Measurements from ENCODE around the gene RPN2.

GRCh38 chr20:37243937-37244571 lies 64.9 kb downstream of the RPN2 start:
- TF ChIP-seq, protein P1, sequence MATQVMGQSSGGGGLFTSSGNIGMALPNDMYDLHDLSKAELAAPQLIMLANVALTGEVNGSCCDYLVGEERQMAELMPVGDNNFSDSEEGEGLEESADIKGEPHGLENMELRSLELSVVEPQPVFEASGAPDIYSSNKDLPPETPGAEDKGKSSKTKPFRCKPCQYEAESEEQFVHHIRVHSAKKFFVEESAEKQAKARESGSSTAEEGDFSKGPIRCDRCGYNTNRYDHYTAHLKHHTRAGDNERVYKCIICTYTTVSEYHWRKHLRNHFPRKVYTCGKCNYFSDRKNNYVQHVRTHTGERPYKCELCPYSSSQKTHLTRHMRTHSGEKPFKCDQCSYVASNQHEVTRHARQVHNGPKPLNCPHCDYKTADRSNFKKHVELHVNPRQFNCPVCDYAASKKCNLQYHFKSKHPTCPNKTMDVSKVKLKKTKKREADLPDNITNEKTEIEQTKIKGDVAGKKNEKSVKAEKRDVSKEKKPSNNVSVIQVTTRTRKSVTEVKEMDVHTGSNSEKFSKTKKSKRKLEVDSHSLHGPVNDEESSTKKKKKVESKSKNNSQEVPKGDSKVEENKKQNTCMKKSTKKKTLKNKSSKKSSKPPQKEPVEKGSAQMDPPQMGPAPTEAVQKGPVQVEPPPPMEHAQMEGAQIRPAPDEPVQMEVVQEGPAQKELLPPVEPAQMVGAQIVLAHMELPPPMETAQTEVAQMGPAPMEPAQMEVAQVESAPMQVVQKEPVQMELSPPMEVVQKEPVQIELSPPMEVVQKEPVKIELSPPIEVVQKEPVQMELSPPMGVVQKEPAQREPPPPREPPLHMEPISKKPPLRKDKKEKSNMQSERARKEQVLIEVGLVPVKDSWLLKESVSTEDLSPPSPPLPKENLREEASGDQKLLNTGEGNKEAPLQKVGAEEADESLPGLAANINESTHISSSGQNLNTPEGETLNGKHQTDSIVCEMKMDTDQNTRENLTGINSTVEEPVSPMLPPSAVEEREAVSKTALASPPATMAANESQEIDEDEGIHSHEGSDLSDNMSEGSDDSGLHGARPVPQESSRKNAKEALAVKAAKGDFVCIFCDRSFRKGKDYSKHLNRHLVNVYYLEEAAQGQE (IDR thresholded peaks at IDR 0.05; ENCODE audit: borderline replicate concordance) = no peak
- TF ChIP-seq, protein P1 (CRISPR knock-in tag; IDR thresholded peaks at IDR 0.05; ENCODE audit: low read depth) = no peak
- TF ChIP-seq RBM22 (IDR thresholded peaks at IDR 0.05; ENCODE audit: low read depth, low read length, poor library complexity, severe bottlenecking) (no peak), FOXA1 (IDR thresholded peaks at IDR 0.05; ENCODE audit: borderline replicate concordance) (no peak), CTCF (IDR thresholded peaks at IDR 0.05 in 2 of 3, conservative IDR thresholded peaks at IDR 0.05 in 1 of 3; ENCODE audit: insufficient read depth in 2 of 3, low read depth in 1 of 3, low read length in 3 of 3) (no peak), TRIM28 (IDR thresholded peaks at IDR 0.05) (no peak)
- TF ChIP-seq, protein P2, sequence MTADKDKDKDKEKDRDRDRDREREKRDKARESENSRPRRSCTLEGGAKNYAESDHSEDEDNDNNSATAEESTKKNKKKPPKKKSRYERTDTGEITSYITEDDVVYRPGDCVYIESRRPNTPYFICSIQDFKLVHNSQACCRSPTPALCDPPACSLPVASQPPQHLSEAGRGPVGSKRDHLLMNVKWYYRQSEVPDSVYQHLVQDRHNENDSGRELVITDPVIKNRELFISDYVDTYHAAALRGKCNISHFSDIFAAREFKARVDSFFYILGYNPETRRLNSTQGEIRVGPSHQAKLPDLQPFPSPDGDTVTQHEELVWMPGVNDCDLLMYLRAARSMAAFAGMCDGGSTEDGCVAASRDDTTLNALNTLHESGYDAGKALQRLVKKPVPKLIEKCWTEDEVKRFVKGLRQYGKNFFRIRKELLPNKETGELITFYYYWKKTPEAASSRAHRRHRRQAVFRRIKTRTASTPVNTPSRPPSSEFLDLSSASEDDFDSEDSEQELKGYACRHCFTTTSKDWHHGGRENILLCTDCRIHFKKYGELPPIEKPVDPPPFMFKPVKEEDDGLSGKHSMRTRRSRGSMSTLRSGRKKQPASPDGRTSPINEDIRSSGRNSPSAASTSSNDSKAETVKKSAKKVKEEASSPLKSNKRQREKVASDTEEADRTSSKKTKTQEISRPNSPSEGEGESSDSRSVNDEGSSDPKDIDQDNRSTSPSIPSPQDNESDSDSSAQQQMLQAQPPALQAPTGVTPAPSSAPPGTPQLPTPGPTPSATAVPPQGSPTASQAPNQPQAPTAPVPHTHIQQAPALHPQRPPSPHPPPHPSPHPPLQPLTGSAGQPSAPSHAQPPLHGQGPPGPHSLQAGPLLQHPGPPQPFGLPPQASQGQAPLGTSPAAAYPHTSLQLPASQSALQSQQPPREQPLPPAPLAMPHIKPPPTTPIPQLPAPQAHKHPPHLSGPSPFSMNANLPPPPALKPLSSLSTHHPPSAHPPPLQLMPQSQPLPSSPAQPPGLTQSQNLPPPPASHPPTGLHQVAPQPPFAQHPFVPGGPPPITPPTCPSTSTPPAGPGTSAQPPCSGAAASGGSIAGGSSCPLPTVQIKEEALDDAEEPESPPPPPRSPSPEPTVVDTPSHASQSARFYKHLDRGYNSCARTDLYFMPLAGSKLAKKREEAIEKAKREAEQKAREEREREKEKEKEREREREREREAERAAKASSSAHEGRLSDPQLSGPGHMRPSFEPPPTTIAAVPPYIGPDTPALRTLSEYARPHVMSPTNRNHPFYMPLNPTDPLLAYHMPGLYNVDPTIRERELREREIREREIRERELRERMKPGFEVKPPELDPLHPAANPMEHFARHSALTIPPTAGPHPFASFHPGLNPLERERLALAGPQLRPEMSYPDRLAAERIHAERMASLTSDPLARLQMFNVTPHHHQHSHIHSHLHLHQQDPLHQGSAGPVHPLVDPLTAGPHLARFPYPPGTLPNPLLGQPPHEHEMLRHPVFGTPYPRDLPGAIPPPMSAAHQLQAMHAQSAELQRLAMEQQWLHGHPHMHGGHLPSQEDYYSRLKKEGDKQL (CRISPR knock-in tag; IDR thresholded peaks at IDR 0.05; ENCODE audit: borderline replicate concordance) = no peak
- TF ChIP-seq, protein P3, sequence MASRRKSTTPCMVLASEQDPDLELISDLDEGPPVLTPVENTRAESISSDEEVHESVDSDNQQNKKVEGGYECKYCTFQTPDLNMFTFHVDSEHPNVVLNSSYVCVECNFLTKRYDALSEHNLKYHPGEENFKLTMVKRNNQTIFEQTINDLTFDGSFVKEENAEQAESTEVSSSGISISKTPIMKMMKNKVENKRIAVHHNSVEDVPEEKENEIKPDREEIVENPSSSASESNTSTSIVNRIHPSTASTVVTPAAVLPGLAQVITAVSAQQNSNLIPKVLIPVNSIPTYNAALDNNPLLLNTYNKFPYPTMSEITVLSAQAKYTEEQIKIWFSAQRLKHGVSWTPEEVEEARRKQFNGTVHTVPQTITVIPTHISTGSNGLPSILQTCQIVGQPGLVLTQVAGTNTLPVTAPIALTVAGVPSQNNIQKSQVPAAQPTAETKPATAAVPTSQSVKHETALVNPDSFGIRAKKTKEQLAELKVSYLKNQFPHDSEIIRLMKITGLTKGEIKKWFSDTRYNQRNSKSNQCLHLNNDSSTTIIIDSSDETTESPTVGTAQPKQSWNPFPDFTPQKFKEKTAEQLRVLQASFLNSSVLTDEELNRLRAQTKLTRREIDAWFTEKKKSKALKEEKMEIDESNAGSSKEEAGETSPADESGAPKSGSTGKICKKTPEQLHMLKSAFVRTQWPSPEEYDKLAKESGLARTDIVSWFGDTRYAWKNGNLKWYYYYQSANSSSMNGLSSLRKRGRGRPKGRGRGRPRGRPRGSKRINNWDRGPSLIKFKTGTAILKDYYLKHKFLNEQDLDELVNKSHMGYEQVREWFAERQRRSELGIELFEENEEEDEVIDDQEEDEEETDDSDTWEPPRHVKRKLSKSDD (conservative IDR thresholded peaks at IDR 0.05; ENCODE audit: low read length) = no peak
